HEK293 (cell line): ENCODE data around the gene ESRRG.

Experiments used
- CTCF ChIA-PET: fragments of 350-600 bp; formaldehyde crosslinking; extraction: SDS; loops from one replicate; lab custom pipeline; 2021; ENCODE audit warnings: antibody characterized with exemption; lab: Yijun Ruan, JAX
- POLR2A ChIA-PET: fragments of 300-600 bp; formaldehyde crosslinking; extraction: SDS; loops from one replicate; lab custom pipeline; 2020; ENCODE audit warnings: antibody characterized with exemption, inconsistent platforms; lab: Yijun Ruan, JAX
- H3K27ac ChIP-seq: fragments of 200-500 bp; sonication (Bioruptor generic); 2 replicates; pipeline ENCODE4 v1.5.1; 2014; ENCODE audit warnings: low read depth, low read length, control low read depth, inconsistent platforms; ENCODE audit errors: extremely low read depth
- H3K36me3 ChIP-seq, 2 experiments: fragments of 200-500 bp in 1 of 2; sonication (Bioruptor generic) in 1 of 2; 1 replicate in 1 of 2; 2 replicates in 1 of 2; pipeline ENCODE4 v1.5.1; 2014 to 2017; ENCODE audit warnings: inconsistent platforms in 2 of 2, low read length in 2 of 2; ENCODE audit not compliant: control insufficient read depth in 2 of 2, insufficient read depth in 1 of 2
- H3K4me1 ChIP-seq: fragments of 200-500 bp; sonication (Bioruptor generic); 2 replicates; pipeline ENCODE4 v1.5.1; 2014; ENCODE audit warnings: mild to moderate bottlenecking, low read length, inconsistent platforms; ENCODE audit not compliant: control insufficient read depth, insufficient read depth
- H3K4me3 ChIP-seq: 2 replicates; pipeline ENCODE4 v1.5.1; 2011; ENCODE audit warnings: low read depth, mild to moderate bottlenecking, control low read depth, low read length, moderate library complexity
- H3K9me3 ChIP-seq: fragments of 200-500 bp; sonication (Bioruptor generic); 2 replicates; pipeline ENCODE4 v1.5.1; 2014; ENCODE audit warnings: low read depth, low read length, inconsistent platforms; ENCODE audit not compliant: control insufficient read depth, insufficient read depth
- GLIS1 ChIP-seq: fragments of 450-650 bp; formaldehyde crosslinking; IDR thresholded peaks from 2 replicates; pipeline ENCODE4 v1.5.1; 2016; ENCODE audit warnings: missing biosample characterization, missing genetic modification characterization
- SCRT1 ChIP-seq: fragments of 450-650 bp; formaldehyde crosslinking; IDR thresholded peaks from 2 replicates; pipeline ENCODE4 v1.5.1; 2016; ENCODE audit warnings: missing biosample characterization, missing genetic modification characterization, borderline replicate concordance
- SCRT2 ChIP-seq: fragments of 450-650 bp; formaldehyde crosslinking; IDR thresholded peaks from 2 replicates; pipeline ENCODE4 v1.5.1; 2016; ENCODE audit warnings: missing biosample characterization, missing genetic modification characterization
- TCF7L2 ChIP-seq: IDR thresholded peaks from 2 replicates; pipeline ENCODE4 v1.6.1; 2011; ENCODE audit warnings: low read depth, mild to moderate bottlenecking, inconsistent platforms, low read length, moderate library complexity, borderline replicate concordance
- ZBTB6 ChIP-seq: fragments of 450-650 bp; formaldehyde crosslinking; IDR thresholded peaks from 2 replicates; pipeline ENCODE4 v1.5.1; 2017; ENCODE audit warnings: missing biosample characterization, missing genetic modification characterization
- ZEB2 ChIP-seq: fragments of 450-650 bp; formaldehyde crosslinking; IDR thresholded peaks from 2 replicates; pipeline ENCODE4 v1.5.1; 2016; ENCODE audit warnings: missing biosample characterization, missing genetic modification characterization
- ZNF132 ChIP-seq: fragments of 450-650 bp; formaldehyde crosslinking; IDR thresholded peaks from 2 replicates; pipeline ENCODE4 v1.5.1; 2017; ENCODE audit warnings: missing biosample characterization, missing genetic modification characterization, borderline replicate concordance
- ZNF16 ChIP-seq: fragments of 450-650 bp; formaldehyde crosslinking; IDR thresholded peaks from 2 replicates; pipeline ENCODE4 v1.5.1; 2016; ENCODE audit warnings: low read depth, missing biosample characterization, missing genetic modification characterization
- ZNF18 ChIP-seq: fragments of 450-650 bp; formaldehyde crosslinking; IDR thresholded peaks from 2 replicates; pipeline ENCODE4 v1.5.1; 2016; ENCODE audit warnings: missing biosample characterization, missing genetic modification characterization
- ZNF2 ChIP-seq: fragments of 450-650 bp; formaldehyde crosslinking; IDR thresholded peaks from 2 replicates; pipeline ENCODE4 v1.5.1; 2016; ENCODE audit warnings: missing biosample characterization, missing genetic modification characterization
- ZNF211 ChIP-seq: fragments of 450-650 bp; formaldehyde crosslinking; IDR thresholded peaks from 2 replicates; pipeline ENCODE4 v1.5.1; 2016; ENCODE audit warnings: low read depth, missing biosample characterization, missing genetic modification characterization
- ZNF214 ChIP-seq: fragments of 450-650 bp; formaldehyde crosslinking; IDR thresholded peaks from 2 replicates; pipeline ENCODE4 v1.5.1; 2017; ENCODE audit warnings: missing biosample characterization, mild to moderate bottlenecking, missing genetic modification characterization, borderline replicate concordance
- ZNF248 ChIP-seq: fragments of 450-650 bp; formaldehyde crosslinking; IDR thresholded peaks from 2 replicates; pipeline ENCODE4 v1.5.1; 2017; ENCODE audit warnings: missing biosample characterization, missing genetic modification characterization
- ZNF354C ChIP-seq: fragments of 450-650 bp; formaldehyde crosslinking; IDR thresholded peaks from 2 replicates; pipeline ENCODE4 v1.5.1; 2016; ENCODE audit warnings: missing biosample characterization, missing genetic modification characterization, low read depth, borderline replicate concordance
- ZNF362 ChIP-seq: fragments of 450-650 bp; formaldehyde crosslinking; IDR thresholded peaks from 2 replicates; pipeline ENCODE4 v1.5.1; 2016; ENCODE audit warnings: missing biosample characterization, missing genetic modification characterization
- ZNF37A ChIP-seq: fragments of 450-650 bp; IDR thresholded peaks from 2 replicates; pipeline ENCODE4 v1.5.1; 2018; ENCODE audit warnings: missing biosample characterization, missing genetic modification characterization
- ZNF596 ChIP-seq: fragments of 450-650 bp; IDR thresholded peaks from 2 replicates; pipeline ENCODE4 v1.5.0; 2018; ENCODE audit warnings: missing biosample characterization, mild to moderate bottlenecking, missing genetic modification characterization, moderate library complexity
- ZNF624 ChIP-seq: fragments of 450-650 bp; formaldehyde crosslinking; IDR thresholded peaks from 2 replicates; pipeline ENCODE4 v1.5.1; 2017; ENCODE audit warnings: missing biosample characterization, missing genetic modification characterization
- ZNF76 ChIP-seq: fragments of 450-650 bp; formaldehyde crosslinking; IDR thresholded peaks from 2 replicates; pipeline ENCODE4; 2016; ENCODE audit warnings: low read depth, missing biosample characterization, missing genetic modification characterization, borderline replicate concordance
- ZNF768 ChIP-seq: fragments of 450-650 bp; formaldehyde crosslinking; IDR thresholded peaks from 2 replicates; pipeline ENCODE4 v1.5.1; 2018; ENCODE audit warnings: missing biosample characterization, mild to moderate bottlenecking, missing genetic modification characterization

ESRRG gene

GRCh38 chr1:216665856-216666255 is 57.4 kb downstream of the ESRRG start (continued):
- no peak for TF ChIP-seq ZNF132
- TF ChIP-seq ZNF768 (tag by site-specific recombination): no peak
- TF ChIP-seq TCF7L2: no peak
- TF ChIP-seq ZNF362 (tag by site-specific recombination): no peak

GRCh38 chr1:216665406-216665805 is 57.8 kb downstream of the ESRRG start:
- ChIA-PET POLR2A (no interaction called here), CTCF (no interaction called here)
- Histone ChIP-seq H3K27ac (no peak overlapping the region), H3K36me3 (no peaks in the 10 kb centered on the region), H3K9me3 (no peaks in the 10 kb centered on the region), H3K4me1 (no peaks in the 10 kb centered on the region), H3K4me3 (no peak overlapping the region)
- no peak for TF ChIP-seq ZNF18 (tag by site-specific recombination)
- no peak for TF ChIP-seq ZNF214
- TF ChIP-seq ZNF354C (tag by site-specific recombination): no peak
- TF ChIP-seq SCRT1: no peak
- TF ChIP-seq GLIS1 (tag by site-specific recombination): no peak
- TF ChIP-seq ZNF2 (tag by site-specific recombination): no peak
- no peak for TF ChIP-seq ZNF596
- no peak for TF ChIP-seq ZBTB6 (tag by site-specific recombination)
- no peak for TF ChIP-seq ZNF624 (tag by site-specific recombination)
- TF ChIP-seq ZNF211 (tag by site-specific recombination): no peak
- TF ChIP-seq ZNF16: no peak

- no peaks in the 10 kb centered on the region for H3K36me3 ChIP-seq
- H3K4me3 ChIP-seq: no peak overlapping the region
- no peaks in the 10 kb centered on the region for H3K4me1 ChIP-seq
- TF ChIP-seq ZEB2 (tag by site-specific recombination) (no peak), ZNF37A (tag by site-specific recombination) (no peak), ZNF76 (no peak)
- H3K27ac ChIP-seq: no peak overlapping the region
- H3K9me3 ChIP-seq: no peaks in the 10 kb centered on the region
- POLR2A ChIA-PET: no interaction called here
- CTCF ChIA-PET: interaction anchor here (0.6 kb wide), 1 partner anchor 949 kb away, joined by 5 read pairs; no protein-coding TSS in a partner anchor
These were observed 60.5 kb downstream of the ESRRG start for GRCh38 chr1:216662681-216663080.

- ChIA-PET CTCF (no interaction called here), POLR2A (no interaction called here)
- no peaks in the 10 kb centered on the region for H3K9me3 ChIP-seq
- H3K36me3 ChIP-seq: no peaks in the 10 kb centered on the region
- H3K4me3 ChIP-seq: no peak overlapping the region
- H3K27ac ChIP-seq: no peak overlapping the region
- no peaks in the 10 kb centered on the region for H3K4me1 ChIP-seq
- TF ChIP-seq SCRT2 (tag by site-specific recombination): peak; percentile 63
- TF ChIP-seq ZNF248 (tag by site-specific recombination): no peak
- TF ChIP-seq, all 188 proteins: peak for 1
These were observed 62.7 kb downstream of the ESRRG start for GRCh38 chr1:216660561-216660960.
